ENCODE data around the gene CCDC102A.

The CCDC102A gene

GRCh38 chr16:57537581-57538234, 1.3 kb upstream of the CCDC102A start:
- POLR2A ChIA-PET: no interaction called here
- Histone ChIP-seq H3K27ac (ENCODE audit: extremely low read depth, low read depth, low read length) (no peak overlapping the region), H3K4me3 (ENCODE audit: low read depth, low read length) (no peak overlapping the region), H3K36me3 (ENCODE audit: control insufficient read depth in 2 of 2, insufficient read depth in 1 of 2, low read length in 2 of 2) (no peaks in the 10 kb centered on the region), H3K4me1 (ENCODE audit: control insufficient read depth, insufficient read depth, low read length) (peaks cover 11% of the 10 kb centered on the region), H3K9me3 (ENCODE audit: control insufficient read depth, insufficient read depth, low read depth, low read length) (no peaks in the 10 kb centered on the region)
- CTCF ChIA-PET: interaction anchor here (0.6 to 1.1 kb wide), 2 partner anchors 76 to 185 kb away, joined by 3 read pairs; partner anchors contain the start of gene POLR2C
- peak; percentile 78; the same call in 1 of the 2 replicates for TF ChIP-seq KLF1 (tag by site-specific recombination; IDR thresholded peaks at IDR 0.05)
- peak; percentile 43; the same call in 1 of the 2 replicates for TF ChIP-seq SCRT2 (tag by site-specific recombination; IDR thresholded peaks at IDR 0.05)
- no peak for TF ChIP-seq ZNF580 (tag by site-specific recombination; IDR thresholded peaks at IDR 0.05)
- TF ChIP-seq ZNF704 (tag by site-specific recombination; IDR thresholded peaks at IDR 0.05): no peak
- no peak for TF ChIP-seq ZNF514 (tag by site-specific recombination; IDR thresholded peaks at IDR 0.05)
- no peak for TF ChIP-seq ZBTB7A (tag by site-specific recombination; IDR thresholded peaks at IDR 0.05; ENCODE audit: low read depth)

- peaks cover 15% of the 10 kb centered on the region for H3K4me1 ChIP-seq (ENCODE audit: control insufficient read depth, insufficient read depth, low read length)
- CTCF ChIA-PET: interaction anchor here (0.6 to 1.1 kb wide), 3 partner anchors 75 to 186 kb away, joined by 3 to 4 read pairs (median 3); partner anchors contain the start of gene POLR2C
- H3K36me3 ChIP-seq (ENCODE audit: control insufficient read depth in 2 of 2, insufficient read depth in 1 of 2, low read length in 2 of 2): no peaks in the 10 kb centered on the region
- H3K27ac ChIP-seq (ENCODE audit: extremely low read depth, low read depth, low read length): peak overlapping the region; percentile 85; the same call in 1 of the 2 replicates
- H3K9me3 ChIP-seq (ENCODE audit: control insufficient read depth, insufficient read depth, low read depth, low read length): no peaks in the 10 kb centered on the region
- TF ChIP-seq OSR2 (tag by site-specific recombination; IDR thresholded peaks at IDR 0.05): no peak
- peak; percentile 76 for TF ChIP-seq ZNF335 (tag by site-specific recombination; conservative IDR thresholded peaks at IDR 0.05)
- H3K4me3 ChIP-seq (ENCODE audit: low read depth, low read length): no peak overlapping the region
- POLR2A ChIA-PET: no interaction called here
Measured at GRCh38 chr16:57537194-57537505, 779 bp upstream of the CCDC102A start.

GRCh38 chr16:57535680-57536305, 578 bp downstream of the CCDC102A start:
- Histone ChIP-seq H3K36me3 (ENCODE audit: control insufficient read depth in 2 of 2, insufficient read depth in 1 of 2, low read length in 2 of 2) (no peaks in the 10 kb centered on the region), H3K9me3 (ENCODE audit: control insufficient read depth, insufficient read depth, low read depth, low read length) (no peaks in the 10 kb centered on the region), H3K27ac (ENCODE audit: extremely low read depth, low read depth, low read length) (peak overlapping the region; percentile 85; the same call in 1 of the 2 replicates), H3K4me3 (ENCODE audit: low read depth, low read length) (peak overlapping the region; percentile 58), H3K4me1 (ENCODE audit: control insufficient read depth, insufficient read depth, low read length) (peaks cover 15% of the 10 kb centered on the region)
- POLR2A ChIA-PET: no interaction called here
- CTCF ChIA-PET: no interaction called here
- TF ChIP-seq ZNF704 (tag by site-specific recombination; IDR thresholded peaks at IDR 0.05) (no peak), KLF9 (tag by site-specific recombination; IDR thresholded peaks at IDR 0.05; ENCODE audit: low read depth) (0 out of 2 replicates have a peak, but pooled peaks have one; percentile 47), MEIS1 (CRISPR knock-in tag; IDR thresholded peaks at IDR 0.05; ENCODE audit: borderline replicate concordance) (no peak), ZNF23 (tag by site-specific recombination; IDR thresholded peaks at IDR 0.05; ENCODE audit: borderline replicate concordance) (no peak), ZBTB49 (tag by site-specific recombination; IDR thresholded peaks at IDR 0.05; ENCODE audit: low read depth) (no peak), CTCF (tag by site-specific recombination; IDR thresholded peaks at IDR 0.05) (peak; percentile 56; the same call in 1 of the 2 replicates), ZNF398 (tag by site-specific recombination; IDR thresholded peaks at IDR 0.05) (peak; percentile 77), ZNF785 (tag by site-specific recombination; IDR thresholded peaks at IDR 0.05) (no peak), ZNF585B (tag by site-specific recombination; IDR thresholded peaks at IDR 0.05) (no peak), INSM2 (tag by site-specific recombination; IDR thresholded peaks at IDR 0.05) (no peak), ZNF24 (tag by site-specific recombination; IDR thresholded peaks at IDR 0.05) (no peak)

Measured in HEK293 (cell line).